GM23338 (cell line): ENCODE measurements around the gene HS6ST3. TPM values are rescaled to one million over a fixed set of nuclear protein-coding genes. Genes with fewer than 3 reads are reported as not detected.

Experiments
- ATAC-seq: fragments of 200-7000 bp; cut with Tn5 transposase; 3 replicates; pipeline ENCODE4 v1.9.1; 2020
- DNase-seq: peaks from one replicate; pipeline ENCODE4 v3.0.0-alpha.2; 2015; ENCODE audit warnings: low spot score
- H2AFZ ChIP-seq: fragments of 200-600 bp; sonication (generic); 2 replicates; pipeline ENCODE4 v1.8.0; 2016; ENCODE audit warnings: antibody characterized with exemption, mild to moderate bottlenecking, moderate library complexity
- H3F3A ChIP-seq: fragments of 200-600 bp; sonication (generic); replicated peaks from 2 replicates; pipeline ENCODE4 v1.8.0; 2017; ENCODE audit warnings: antibody characterized with exemption, mixed run types, low read depth
- H3K27ac ChIP-seq: fragments of 200-600 bp; sonication (generic); 2 replicates; pipeline ENCODE4 v1.6.1; 2016; ENCODE audit warnings: low read depth
- H3K27me3 ChIP-seq: fragments of 200-600 bp; sonication (generic); 2 replicates; pipeline ENCODE4 v1.8.0; 2016; ENCODE audit warnings: mild to moderate bottlenecking, mixed run types, moderate library complexity; ENCODE audit not compliant: insufficient read depth
- H3K36me3 ChIP-seq: fragments of 200-600 bp; sonication (generic); 2 replicates; pipeline ENCODE4 v1.8.0; 2016; ENCODE audit warnings: mild to moderate bottlenecking; ENCODE audit not compliant: insufficient read depth
- H3K4me1 ChIP-seq: fragments of 200-600 bp; sonication (generic); 2 replicates; pipeline ENCODE4 v1.8.0; 2016; ENCODE audit warnings: mild to moderate bottlenecking, moderate library complexity; ENCODE audit not compliant: insufficient read depth
- H3K4me2 ChIP-seq: fragments of 200-600 bp; sonication (generic); 2 replicates; pipeline ENCODE4 v1.7.1; 2017; ENCODE audit warnings: mixed run types
- H3K4me3 ChIP-seq: fragments of 200-600 bp; sonication (generic); 2 replicates; pipeline ENCODE4 v1.6.1; 2016; ENCODE audit warnings: mixed run types
- H3K79me2 ChIP-seq: fragments of 200-600 bp; sonication (generic); replicated peaks from 2 replicates; pipeline ENCODE4 v1.8.0; 2017; ENCODE audit warnings: mild to moderate bottlenecking; ENCODE audit not compliant: insufficient read depth
- H3K9me2 ChIP-seq: fragments of 200-600 bp; sonication (generic); 2 replicates; pipeline ENCODE4 v1.8.0; 2017; ENCODE audit not compliant: insufficient read depth
- H4K20me1 ChIP-seq: fragments of 200-600 bp; sonication (generic); replicated peaks from 2 replicates; pipeline ENCODE4 v1.8.0; 2017; ENCODE audit warnings: mild to moderate bottlenecking; ENCODE audit not compliant: insufficient read depth
- H3K27ac Mint-ChIP-seq: 2 replicates; pipeline ENCODE4 v1.8.0; 2020; ENCODE audit warnings: inconsistent platforms, mild to moderate bottlenecking, moderate library complexity, mixed read lengths
- H3K27me3 Mint-ChIP-seq: 3 replicates; pipeline ENCODE4 v1.8.0; 2022; ENCODE audit warnings: low read depth, mild to moderate bottlenecking, moderate library complexity, mixed read lengths, inconsistent platforms; ENCODE audit not compliant: insufficient read depth, poor library complexity
- H3K36me3 Mint-ChIP-seq: 3 replicates; pipeline ENCODE4 v1.8.0; 2021; ENCODE audit warnings: low read depth, mild to moderate bottlenecking, inconsistent platforms, moderate library complexity, mixed read lengths
- H3K4me1 Mint-ChIP-seq: 3 replicates; pipeline ENCODE4 v1.8.0; 2020; ENCODE audit warnings: mild to moderate bottlenecking, inconsistent platforms, mixed read lengths
- H3K4me3 Mint-ChIP-seq: 3 replicates; pipeline ENCODE4 v1.8.0; 2021; ENCODE audit warnings: moderate library complexity, mild to moderate bottlenecking, inconsistent platforms, mixed read lengths
- H3K9me3 Mint-ChIP-seq: 3 replicates; pipeline ENCODE4 v1.8.0; 2020; ENCODE audit warnings: moderate library complexity, mild to moderate bottlenecking, inconsistent platforms, mixed read lengths
- CREB1 ChIP-seq: fragments of 250-450 bp; sonication (Bioruptor Pico); IDR thresholded peaks from 2 replicates; pipeline ENCODE4 v1.5.0; 2020; ENCODE audit warnings: low read depth, mild to moderate bottlenecking, moderate library complexity
- CTCF ChIP-seq, 2 experiments: fragments of 200-600 bp in 1 of 2; sonication (generic) in 1 of 2; conservative IDR thresholded peaks; 2 replicates each; pipeline versions ENCODE4 v1.5.1 to v1.6.1; 2016 to 2017; ENCODE audit warnings: antibody characterized with exemption in 2 of 2, low read depth in 2 of 2, mild to moderate bottlenecking in 2 of 2, moderate library complexity in 1 of 2
- EZH2 ChIP-seq: fragments of 200-600 bp; sonication (generic); IDR thresholded peaks from one replicate; pipeline ENCODE4 v1.8.0; 2017; ENCODE audit warnings: antibody characterized with exemption, mild to moderate bottlenecking, low read depth; ENCODE audit not compliant: unreplicated experiment
- EZH2phosphoT487 ChIP-seq: fragments of 200-600 bp; sonication (generic); IDR thresholded peaks from one replicate; pipeline ENCODE4 v1.8.1; 2018; ENCODE audit warnings: antibody characterized with exemption; ENCODE audit not compliant: unreplicated experiment
- JUNB ChIP-seq: IDR thresholded peaks from one replicate; pipeline ENCODE4 v1.6.1; 2016; ENCODE audit warnings: antibody characterized with exemption; ENCODE audit not compliant: unreplicated experiment
- NANOG ChIP-seq: IDR thresholded peaks from 2 replicates; pipeline ENCODE4 v1.6.1; 2016; ENCODE audit warnings: antibody characterized with exemption, borderline replicate concordance
- POLR2AphosphoS5 ChIP-seq: IDR thresholded peaks from 2 replicates; pipeline ENCODE4 v1.6.1; 2016; ENCODE audit warnings: antibody characterized with exemption, low read depth
- REST ChIP-seq: IDR thresholded peaks from one replicate; pipeline ENCODE4 v1.6.1; 2018; ENCODE audit warnings: antibody characterized with exemption; ENCODE audit not compliant: unreplicated experiment
- STAT1 ChIP-seq: IDR thresholded peaks from one replicate; pipeline ENCODE4 v1.6.1; 2016; ENCODE audit warnings: antibody characterized with exemption; ENCODE audit not compliant: unreplicated experiment
- ZNF114 ChIP-seq: fragments of 250-450 bp; sonication (Bioruptor Pico); IDR thresholded peaks from 2 replicates; pipeline ENCODE4 v1.5.0; 2020; ENCODE audit warnings: mild to moderate bottlenecking, moderate library complexity
- ZNF331 ChIP-seq: fragments of 250-450 bp; sonication (Bioruptor Pico); IDR thresholded peaks from 2 replicates; pipeline ENCODE4 v1.5.0; 2020; ENCODE audit warnings: low read depth, mild to moderate bottlenecking, moderate library complexity
- polyA plus RNA-seq: library from polyadenylated mRNA; unstranded; fragments of >200 nt; fragmentation: Nextera tagmentation; extraction: Ambion mirVana; gene quantifications from 2 replicates; pipeline ENCODE4 v1.2.1, GENCODE V29; 2016
- total RNA-seq: library from RNA; depleted of rRNA; stranded (reverse); fragments of >200 nt; shearing (Covaris generic); gene quantifications from 2 replicates; pipeline ENCODE4 v1.2.3, GENCODE V29; 2014
- TF ChIP-seq, protein P1 (sequence below): IDR thresholded peaks from 2 replicates; pipeline ENCODE4 v1.6.1; 2016; ENCODE audit warnings: antibody characterized with exemption
- TF ChIP-seq, protein P2 (sequence below): fragments of 250-450 bp; sonication (Bioruptor Pico); IDR thresholded peaks from 2 replicates; pipeline ENCODE4 v1.5.0; 2020; ENCODE audit warnings: mild to moderate bottlenecking, moderate library complexity

The HS6ST3 gene
- total and polyA plus RNA-seq, 2 experiments from 2014 or later = 0.52 to 0.80 TPM

GRCh38 chr13:96880419-96880818, 790.5 kb downstream of the HS6ST3 start:
- DNase-seq (no peak), ATAC-seq (no peak)
- Histone ChIP-seq H3K79me2 (no peaks in the 10 kb centered on the region), H3K9me2 (peaks cover 4% of the 10 kb centered on the region; the same call in 1 of the 2 replicates), H2AFZ (no peak overlapping the region), H3K4me1 (no peaks in the 10 kb centered on the region), H3K4me2 (no peak overlapping the region), H3F3A (no peaks in the 10 kb centered on the region), H3K27ac (no peak overlapping the region), H3K4me3 (no peak overlapping the region), H3K36me3 (no peaks in the 10 kb centered on the region; the same call in 1 of the 2 replicates), H3K27me3 (no peaks in the 10 kb centered on the region), H4K20me1 (no peaks in the 10 kb centered on the region)
- Mint-ChIP-seq H3K4me1 (no peaks in the 10 kb centered on the region), H3K27me3 (peaks cover 5% of the 10 kb centered on the region), H3K36me3 (peaks cover 3% of the 10 kb centered on the region; the same call in 1 of the 3 replicates), H3K9me3 (peaks cover 3% of the 10 kb centered on the region; the same call in 2 of the 3 replicates), H3K27ac (no peak overlapping the region), H3K4me3 (no peak overlapping the region)
- TF ChIP-seq ZNF114 (CRISPR knock-in tag) (no peak), POLR2AphosphoS5 (no peak), ZNF331 (CRISPR knock-in tag) (no peak), CREB1 (CRISPR knock-in tag) (no peak), REST (no peak), STAT1 (no peak), EZH2phosphoT487 (no peak), JUNB (no peak), CTCF (conservative IDR thresholded peaks at IDR 0.05; ENCODE audit: low read depth in 2 of 2) (no peak), EZH2 (no peak), NANOG (no peak)
- TF ChIP-seq, protein P1, sequence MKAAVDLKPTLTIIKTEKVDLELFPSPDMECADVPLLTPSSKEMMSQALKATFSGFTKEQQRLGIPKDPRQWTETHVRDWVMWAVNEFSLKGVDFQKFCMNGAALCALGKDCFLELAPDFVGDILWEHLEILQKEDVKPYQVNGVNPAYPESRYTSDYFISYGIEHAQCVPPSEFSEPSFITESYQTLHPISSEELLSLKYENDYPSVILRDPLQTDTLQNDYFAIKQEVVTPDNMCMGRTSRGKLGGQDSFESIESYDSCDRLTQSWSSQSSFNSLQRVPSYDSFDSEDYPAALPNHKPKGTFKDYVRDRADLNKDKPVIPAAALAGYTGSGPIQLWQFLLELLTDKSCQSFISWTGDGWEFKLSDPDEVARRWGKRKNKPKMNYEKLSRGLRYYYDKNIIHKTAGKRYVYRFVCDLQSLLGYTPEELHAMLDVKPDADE = no peak
- TF ChIP-seq, protein P2, sequence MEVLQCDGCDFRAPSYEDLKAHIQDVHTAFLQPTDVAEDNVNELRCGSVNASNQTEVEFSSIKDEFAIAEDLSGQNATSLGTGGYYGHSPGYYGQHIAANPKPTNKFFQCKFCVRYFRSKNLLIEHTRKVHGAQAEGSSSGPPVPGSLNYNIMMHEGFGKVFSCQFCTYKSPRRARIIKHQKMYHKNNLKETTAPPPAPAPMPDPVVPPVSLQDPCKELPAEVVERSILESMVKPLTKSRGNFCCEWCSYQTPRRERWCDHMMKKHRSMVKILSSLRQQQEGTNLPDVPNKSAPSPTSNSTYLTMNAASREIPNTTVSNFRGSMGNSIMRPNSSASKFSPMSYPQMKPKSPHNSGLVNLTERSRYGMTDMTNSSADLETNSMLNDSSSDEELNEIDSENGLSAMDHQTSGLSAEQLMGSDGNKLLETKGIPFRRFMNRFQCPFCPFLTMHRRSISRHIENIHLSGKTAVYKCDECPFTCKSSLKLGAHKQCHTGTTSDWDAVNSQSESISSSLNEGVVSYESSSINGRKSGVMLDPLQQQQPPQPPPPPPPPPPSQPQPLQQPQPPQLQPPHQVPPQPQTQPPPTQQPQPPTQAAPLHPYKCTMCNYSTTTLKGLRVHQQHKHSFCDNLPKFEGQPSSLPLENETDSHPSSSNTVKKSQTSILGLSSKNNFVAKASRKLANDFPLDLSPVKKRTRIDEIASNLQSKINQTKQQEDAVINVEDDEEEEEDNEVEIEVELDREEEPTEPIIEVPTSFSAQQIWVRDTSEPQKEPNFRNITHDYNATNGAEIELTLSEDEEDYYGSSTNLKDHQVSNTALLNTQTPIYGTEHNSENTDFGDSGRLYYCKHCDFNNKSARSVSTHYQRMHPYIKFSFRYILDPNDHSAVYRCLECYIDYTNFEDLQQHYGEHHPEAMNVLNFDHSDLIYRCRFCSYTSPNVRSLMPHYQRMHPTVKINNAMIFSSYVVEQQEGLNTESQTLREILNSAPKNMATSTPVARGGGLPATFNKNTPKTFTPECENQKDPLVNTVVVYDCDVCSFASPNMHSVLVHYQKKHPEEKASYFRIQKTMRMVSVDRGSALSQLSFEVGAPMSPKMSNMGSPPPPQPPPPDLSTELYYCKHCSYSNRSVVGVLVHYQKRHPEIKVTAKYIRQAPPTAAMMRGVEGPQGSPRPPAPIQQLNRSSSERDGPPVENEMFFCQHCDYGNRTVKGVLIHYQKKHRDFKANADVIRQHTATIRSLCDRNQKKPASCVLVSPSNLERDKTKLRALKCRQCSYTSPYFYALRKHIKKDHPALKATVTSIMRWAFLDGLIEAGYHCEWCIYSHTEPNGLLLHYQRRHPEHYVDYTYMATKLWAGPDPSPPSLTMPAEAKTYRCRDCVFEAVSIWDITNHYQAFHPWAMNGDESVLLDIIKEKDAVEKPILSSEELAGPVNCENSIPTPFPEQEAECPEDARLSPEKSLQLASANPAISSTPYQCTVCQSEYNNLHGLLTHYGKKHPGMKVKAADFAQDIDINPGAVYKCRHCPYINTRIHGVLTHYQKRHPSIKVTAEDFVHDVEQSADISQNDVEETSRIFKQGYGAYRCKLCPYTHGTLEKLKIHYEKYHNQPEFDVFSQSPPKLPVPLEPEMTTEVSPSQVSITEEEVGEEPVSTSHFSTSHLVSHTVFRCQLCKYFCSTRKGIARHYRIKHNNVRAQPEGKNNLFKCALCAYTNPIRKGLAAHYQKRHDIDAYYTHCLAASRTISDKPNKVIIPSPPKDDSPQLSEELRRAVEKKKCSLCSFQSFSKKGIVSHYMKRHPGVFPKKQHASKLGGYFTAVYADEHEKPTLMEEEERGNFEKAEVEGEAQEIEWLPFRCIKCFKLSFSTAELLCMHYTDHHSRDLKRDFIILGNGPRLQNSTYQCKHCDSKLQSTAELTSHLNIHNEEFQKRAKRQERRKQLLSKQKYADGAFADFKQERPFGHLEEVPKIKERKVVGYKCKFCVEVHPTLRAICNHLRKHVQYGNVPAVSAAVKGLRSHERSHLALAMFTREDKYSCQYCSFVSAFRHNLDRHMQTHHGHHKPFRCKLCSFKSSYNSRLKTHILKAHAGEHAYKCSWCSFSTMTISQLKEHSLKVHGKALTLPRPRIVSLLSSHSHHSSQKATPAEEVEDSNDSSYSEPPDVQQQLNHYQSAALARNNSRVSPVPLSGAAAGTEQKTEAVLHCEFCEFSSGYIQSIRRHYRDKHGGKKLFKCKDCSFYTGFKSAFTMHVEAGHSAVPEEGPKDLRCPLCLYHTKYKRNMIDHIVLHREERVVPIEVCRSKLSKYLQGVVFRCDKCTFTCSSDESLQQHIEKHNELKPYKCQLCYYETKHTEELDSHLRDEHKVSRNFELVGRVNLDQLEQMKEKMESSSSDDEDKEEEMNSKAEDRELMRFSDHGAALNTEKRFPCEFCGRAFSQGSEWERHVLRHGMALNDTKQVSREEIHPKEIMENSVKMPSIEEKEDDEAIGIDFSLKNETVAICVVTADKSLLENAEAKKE = no peak
